NCI-H524 (cell line): ENCODE data around the gene FCSK.
A peak's percentile ranks its signal among the peaks of the same experiment; 100 is the strongest.
"Not testable (repeated sequence)": the region's sequence is repeated elsewhere in the genome, so short reads cannot be mapped to it uniquely, and the experiment has no call there.

Source experiments
- DNase-seq, 2 experiments: peaks; one replicate each; lab custom pipeline; 2025; lab: John Stamatoyannopoulos, UW

Gene FCSK

DNA sequence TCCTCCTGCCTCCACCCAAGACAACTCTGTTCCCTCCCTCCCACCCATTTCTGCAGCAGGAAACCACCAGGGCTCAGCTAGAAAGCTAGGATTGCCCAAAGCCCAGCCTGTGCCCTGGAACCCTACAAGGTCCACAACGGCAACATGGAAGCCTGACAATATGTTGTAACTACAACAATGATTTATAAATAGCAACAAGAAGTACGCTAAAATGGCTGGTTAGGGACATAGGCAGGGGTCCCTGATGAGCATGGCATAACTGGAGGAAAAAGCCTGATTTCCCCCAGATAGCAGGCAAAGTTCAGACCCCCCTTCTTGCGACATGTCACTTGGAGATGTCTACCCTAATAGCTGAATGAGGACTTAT, 22.1 kb upstream of the FCSK start:
- no peak for DNase-seq

DNA sequence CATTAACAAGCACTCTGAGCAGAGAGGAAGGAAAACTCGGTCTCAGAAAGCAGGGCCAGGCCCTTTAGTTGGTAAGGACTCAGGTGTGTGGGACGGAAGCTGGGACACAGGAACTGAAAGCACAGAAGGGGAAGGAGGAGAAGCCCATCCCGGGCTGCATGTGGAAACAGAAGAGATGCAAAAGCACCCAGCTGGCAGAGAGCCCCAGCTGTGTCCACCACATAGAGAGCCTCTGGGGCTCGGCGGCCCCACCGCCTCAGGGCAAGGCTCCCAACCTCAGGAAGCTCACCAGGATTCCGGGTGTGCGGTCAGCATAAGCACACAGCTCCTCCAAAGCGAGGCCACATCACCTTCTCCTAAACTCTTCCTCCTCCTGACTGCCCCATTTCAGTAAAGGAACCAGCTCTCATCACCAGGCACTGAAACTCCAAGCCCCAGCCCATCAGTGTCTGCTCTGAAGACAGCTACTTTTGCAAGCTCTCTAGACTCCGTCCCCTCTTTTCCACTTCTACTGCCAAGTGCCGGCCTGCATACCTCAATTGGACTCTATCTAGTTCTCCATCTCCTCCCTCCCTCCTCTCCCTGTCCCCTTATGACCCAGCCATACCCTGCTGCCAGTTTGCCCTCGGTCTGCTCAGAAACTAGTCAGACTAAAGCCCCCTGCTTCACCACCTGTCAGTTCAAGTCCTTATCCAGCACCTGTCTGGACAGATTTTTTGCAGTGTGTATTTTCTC, 21.5 kb upstream of the FCSK start:
- DNase-seq = peak; percentile 59 to 66

DNA sequence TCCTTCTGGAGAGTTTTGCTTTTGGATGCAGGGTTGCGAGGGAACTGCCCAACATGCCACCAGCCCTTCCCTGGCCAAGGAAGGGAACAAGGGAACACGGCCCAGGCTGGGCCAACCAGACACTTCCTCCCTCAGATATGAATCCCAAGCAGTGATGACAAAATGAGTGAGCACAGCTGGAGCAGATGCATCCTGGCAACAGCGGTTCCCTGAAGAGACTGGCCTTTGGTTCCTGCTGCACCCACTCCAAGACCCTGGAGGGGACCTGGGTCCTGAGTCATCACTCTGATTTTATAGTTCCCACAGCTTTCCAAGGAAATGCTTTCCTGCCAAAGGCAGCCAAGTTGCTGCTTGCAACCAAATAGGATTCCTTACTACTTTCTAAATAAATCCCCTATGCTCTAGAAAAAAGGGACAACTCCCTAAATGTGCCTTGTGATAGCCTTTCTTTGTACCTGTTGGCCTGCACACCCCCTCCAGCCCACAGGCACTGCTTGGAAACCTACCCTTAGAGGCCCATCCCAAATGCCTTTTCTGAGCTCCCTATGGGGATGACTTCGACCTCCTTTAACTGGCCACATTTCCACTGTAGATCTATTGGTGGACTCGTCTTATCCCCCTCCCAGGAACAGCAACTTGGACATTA, 20.8 kb upstream of the FCSK start:
- DNase-seq = peak in 1 of 2 experiments; percentile 47

DNA sequence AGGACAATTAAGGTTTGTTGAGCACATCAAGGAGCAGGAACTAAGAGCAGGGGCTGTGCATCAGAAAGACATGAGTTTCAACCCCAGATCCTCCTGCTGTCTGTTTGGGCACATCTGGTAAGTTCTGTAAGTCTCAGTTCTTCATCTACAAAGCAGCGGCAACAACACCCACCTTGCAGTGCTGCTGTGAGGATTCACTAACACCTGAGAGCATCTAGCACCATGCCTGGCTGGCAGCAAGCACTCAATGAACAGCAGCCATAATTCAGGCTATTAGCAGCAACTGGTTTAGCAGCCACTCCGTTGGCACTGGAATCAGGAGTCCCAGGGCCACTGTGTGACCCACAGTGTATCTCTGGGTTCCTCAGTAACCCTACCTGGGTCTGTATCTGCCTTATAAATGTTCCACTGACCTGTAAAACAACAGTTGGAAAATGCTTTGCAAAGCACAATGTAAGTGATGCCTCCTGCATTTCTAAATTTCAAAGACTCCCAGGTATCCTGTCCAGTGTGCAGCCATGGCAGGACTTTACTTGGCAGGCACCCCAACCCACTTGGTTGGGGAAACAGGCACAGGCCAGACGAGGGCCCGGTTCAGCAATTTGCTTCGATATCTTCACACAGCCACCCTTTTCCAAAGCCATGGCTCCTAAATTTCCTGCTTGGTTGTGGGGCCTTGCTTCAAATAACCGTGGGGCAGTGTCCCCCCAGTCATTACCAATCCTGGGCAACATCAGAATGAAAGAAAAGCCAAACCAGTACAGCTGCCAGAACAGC, 19.7 kb upstream of the FCSK start:
- DNase-seq = no peak

DNA sequence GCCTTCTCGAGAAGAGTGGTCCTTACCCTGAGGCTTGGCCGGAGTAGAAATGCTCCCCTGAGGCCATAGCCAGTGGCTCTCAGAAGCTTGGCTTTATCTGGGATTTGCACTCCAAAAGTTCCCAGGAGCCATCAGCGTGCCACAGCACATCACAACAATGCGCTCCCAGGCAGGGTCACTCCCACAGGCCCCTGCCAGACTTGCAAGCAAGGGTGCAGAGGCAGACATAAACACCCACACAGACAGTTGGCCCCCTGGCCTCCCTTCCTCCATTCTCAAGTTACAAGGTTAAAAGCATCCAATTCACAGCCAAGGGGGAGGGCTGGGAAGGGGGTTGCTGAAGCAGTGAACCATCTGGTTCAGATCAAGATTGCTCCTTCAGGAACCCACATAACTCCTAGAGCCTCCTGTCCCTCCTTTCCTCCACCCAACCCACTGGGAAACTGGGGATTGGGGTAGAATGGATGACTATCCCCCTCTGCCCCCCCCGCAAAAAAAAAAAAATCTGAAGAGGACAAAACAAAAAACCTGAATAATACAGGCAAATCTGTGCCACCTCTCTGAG, 17.3 kb upstream of the FCSK start:
- peak; percentile 99 for DNase-seq

DNA sequence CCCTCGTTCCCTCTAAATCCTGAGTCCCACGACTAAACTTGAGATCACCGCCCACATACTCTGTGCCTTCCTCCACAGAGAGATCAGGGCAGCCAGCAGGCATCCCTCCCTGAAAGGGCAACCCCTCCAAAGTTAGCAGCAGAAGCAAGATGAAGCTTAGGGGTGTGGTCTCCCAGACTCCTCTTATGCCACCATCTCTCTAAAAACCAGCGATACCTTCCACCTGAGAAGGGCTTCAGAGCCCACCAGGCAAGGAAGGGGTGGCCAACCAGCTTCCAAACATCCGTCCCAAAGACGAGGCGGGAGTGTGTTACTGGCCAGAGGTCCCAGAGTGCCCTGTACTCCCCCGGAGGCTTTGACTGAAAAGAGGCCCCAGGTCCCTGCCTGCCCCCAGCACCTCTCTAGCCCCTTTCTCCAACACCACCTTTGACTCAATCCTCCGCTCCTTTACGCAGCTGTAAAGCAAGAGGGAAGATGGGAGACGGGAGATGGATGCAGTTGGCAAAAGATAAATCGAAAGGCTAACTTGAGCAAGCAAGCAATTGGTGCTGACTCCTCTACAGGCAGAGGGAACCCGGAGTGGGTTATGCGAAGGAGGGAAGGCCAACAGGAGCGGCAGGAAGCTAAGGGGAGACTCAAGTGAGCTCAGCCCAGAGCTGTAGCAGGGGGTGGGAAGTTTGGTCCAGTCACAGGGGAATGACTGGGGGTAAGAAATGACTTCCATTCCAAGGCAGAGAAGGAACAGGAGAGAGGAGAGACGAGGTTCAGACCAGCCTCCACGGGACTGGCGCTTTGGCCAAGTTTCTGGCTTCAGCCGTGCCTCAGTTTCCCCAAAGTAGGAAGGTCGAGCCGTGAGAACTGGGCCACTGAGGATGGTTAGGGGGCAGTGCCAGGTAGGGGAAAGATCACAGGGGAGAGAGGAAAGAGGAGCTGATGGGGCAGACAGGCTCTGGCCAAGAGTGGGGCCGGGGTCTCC, 16.5 kb upstream of the FCSK start:
- peak; percentile 57 to 73 for DNase-seq

DNA sequence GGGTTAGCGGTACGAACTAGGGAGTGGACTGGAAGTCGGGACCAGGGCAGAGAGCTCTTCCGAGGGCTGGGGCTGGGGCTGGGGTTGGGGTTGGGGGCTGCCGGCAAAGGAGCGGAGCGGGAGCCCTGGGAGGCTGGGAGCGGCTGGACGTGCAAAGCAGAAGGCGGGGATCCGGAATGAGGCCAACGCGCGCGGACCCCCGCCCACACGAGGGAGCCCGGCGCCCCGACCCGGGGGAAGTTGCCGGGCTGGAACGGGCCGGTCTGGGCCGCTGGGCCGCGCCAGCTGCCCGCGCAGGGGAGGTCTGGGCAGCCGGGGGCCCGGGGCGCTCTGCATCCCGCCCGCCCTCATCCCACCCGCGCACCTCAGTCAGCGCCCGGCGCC, 15.8 kb upstream of the FCSK start:
- peak in 1 of 2 experiments; percentile 48 for DNase-seq

DNA sequence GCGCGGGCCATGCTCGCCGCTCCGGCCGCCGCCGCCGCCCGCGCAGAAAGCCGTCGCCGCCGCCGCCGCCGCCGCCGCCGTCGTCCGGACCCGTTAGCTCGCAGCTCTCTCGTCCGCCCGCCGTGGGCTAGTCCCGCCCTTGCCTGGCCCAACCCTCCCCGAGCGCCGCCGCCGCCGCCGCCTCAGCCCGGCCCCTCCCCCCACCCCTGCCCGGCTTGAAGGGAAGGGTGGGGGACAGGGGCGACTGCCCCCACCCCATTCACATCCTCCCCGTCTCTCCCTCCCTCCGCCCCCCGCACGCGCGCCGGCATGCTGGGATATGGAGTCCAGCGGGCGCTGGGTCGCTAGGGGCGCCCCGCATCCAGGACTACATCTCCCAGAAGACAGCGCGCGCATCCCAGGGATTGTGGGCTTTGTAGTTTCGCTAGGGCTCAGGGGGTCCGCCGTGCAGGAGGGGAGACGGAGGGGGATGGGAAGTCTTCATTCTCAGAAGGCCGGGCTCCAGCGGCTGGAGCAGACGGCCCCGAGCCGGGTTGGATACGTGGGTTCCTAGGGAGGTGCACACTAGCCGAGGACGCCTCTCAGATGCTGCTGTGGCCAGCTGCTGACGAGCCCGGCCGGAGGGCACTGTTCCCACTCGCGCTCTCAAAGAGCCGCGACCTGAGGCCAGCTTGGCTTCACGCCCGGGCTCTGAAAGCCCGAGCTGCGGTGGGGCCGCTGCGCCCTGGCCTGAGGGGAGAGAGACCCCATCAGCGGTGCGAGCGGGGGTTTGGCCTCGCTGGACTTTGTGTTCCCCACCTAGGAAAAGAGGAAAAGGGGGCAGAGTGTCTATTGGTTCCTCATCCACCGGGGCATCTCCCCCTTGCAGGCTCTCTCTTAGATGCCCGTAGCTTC, 15.2 kb upstream of the FCSK start, which contains the start of gene ST3GAL2:
TSS of gene ST3GAL2 (minus strand) at position 132 of the 894 bp plus-strand sequence. CDS start 40,570 bp downstream, outside the sequence.
- DNase-seq = peak; percentile 98

DNA sequence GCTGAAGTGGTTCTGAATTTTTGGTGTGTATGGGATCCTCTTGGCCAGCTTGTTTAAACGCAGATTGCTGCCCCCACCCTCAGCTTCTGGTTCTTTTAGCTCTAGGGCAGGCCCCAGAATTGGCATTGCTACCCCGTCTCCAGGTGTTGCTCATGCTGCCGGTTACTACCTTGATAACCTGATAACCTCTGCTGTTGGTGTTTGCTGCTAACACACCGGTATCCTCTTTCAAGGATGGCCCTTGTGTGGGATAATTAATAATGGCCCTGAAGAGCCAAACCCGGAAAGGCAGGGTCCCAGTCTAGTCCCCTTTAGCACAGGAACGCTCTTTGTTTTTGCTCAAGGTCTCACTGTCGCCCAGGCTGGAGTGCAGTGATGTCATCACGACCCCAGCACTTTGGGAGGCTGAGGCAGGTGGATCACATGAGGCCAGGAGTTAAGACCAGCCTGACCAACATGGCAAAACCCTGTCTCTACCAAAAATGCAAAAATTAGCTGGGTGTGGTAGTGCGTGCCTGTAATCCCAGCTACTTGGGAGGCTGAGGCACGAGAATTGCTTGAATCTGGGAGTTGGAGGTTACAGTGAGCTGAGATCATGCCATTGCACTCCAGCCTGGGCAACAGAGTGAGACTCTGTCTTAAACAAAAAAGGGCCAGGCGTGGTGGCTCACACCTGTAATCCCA, 14.2 kb upstream of the FCSK start:
- peak in 1 of 2 experiments; percentile 39 for DNase-seq

DNA sequence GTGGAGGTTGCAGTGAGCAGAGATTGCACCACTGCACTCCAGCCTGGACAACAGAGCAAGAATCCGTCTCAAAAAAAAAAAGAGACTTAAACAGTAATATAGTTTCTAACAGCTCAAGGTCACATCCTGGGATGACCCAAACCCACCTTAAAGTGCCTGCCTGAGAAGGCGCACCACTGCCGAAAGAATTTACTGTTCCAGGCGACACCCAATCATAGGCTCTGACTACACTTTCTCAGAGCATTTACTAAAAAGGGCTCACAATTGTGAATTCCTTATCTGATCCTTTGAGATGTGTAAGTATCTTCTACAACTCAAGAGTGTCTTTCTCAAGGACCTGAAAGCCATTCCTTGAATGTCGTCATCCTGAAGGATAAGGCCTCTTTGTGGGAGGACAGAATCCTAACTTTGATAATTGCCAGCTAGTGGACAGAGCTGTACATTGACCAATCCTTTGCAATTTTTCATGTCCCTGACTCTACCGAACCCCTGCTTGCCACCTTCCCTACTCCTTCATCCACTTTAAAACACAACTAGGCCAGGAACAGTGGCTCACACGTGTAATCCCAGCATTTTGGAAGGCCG, 12.9 kb upstream of the FCSK start:
- no peak for DNase-seq

DNA sequence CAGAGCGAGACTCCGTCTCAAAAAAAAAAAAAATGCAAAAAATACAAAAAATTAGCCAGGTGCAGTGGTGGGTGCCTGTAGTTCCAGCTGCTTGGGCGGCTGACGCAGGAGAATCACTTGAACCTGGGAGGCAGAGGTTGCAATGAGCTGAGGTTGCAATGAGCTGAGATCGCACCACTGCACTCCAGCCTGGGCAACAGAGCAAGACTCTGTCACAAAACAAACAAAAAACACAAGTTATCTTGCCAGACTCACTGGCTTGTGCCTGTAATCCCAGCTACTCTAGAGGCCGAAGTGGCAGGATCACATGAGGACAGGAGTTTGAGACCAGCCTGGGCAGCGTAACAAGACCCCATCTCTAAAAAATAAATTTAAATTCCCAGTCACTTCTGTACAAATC, 12.1 kb upstream of the FCSK start:
- no peak for DNase-seq

DNA sequence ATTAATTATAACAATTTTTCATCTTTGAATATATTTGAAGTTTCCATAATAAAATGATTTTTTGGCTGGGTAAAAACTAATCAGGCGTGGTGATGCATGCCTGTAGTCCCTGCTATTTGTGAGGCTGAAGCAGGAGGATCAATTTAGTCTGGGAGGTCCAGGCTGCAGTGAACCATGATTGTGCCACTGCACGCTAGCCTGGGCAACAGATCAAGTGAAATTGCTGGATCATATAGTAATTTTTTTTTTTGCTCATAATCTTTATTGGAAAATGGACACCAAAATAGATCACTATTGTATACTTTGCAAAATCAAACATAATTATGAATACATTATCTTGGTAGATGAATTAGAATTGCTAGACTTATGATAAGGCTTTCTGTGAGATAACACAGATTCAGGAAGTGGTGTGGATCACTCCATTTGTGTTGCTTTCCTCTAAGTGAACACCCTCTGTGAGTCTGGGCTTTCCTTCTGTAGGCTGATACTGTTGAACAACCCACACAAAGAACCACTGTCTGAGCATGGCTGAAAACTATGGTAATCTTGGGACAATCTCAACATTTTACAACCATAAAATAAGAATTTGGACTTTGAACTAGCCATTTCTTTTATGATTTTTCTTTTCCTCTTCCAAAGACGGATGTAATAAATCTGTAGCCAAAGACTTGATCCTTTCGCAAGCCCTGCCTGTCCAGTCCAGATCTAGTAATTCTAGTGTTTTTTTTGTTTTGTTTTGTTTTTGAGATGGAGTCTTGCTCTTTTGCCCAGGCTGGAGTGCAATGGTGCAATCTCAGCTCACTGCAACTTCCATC, 9.9 kb upstream of the FCSK start:
- no peak for DNase-seq

DNA sequence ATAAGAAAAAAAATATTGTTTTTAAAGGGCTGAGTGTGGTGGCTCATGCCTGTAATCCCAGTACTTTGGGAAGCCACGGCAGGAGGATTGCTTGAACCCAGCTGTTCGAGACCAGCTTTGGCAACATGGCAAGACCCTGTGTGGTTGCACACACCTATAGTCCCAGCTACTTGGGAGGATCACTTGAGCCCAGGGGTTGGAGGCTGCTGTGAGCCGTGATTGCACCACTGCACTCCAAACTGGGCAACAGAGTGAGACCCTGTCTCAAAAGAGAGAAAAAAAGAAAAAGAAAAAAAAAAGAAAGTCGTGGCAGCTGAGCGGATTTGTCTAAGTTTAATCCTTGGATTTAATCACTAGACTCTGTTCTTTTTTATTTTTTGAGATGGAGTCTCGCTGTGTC, 6.3 kb upstream of the FCSK start:
- DNase-seq = no peak

DNA sequence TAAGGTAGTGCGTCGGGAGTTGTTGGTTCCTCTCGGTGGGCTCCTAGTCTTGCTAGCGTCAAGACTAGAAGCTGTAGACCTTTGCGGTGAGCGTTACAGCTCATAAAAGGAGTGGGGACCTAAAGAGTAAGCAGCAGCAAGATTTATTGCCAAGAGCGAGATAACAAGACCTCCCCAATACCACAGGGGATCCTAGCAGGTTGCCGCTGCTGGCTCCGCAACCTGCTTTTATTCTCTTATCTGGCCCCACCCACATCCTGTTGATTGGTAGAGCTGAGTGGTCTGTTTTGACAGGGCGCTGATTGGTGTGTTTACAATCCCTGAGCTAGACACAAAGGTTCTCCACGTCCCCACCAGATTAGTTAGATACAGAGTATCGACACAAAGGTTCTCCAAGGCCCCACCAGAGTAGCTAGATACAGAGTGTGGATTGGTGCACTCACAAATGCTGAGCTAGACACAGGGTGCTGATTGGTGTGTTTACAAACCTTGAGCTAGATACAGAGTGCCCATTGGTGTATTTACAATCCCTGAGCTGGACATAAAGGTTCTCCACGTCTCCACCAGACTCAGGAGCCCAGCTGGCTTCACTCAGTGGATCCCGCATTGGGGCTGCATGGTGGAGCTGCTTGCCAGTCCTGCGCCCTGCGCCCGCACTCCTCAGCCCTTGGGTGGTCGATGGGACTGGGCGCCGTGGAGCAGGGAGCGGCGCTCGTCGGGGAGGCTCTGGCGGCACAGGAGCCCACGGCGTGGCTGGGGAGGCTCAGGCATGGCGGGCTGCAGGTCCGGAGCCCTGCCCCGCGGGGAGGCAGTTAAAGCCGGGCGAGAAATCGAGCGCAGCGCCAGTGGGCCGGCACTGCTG, 4.0 kb upstream of the FCSK start:
- not testable (repeated sequence) for DNase-seq

DNA sequence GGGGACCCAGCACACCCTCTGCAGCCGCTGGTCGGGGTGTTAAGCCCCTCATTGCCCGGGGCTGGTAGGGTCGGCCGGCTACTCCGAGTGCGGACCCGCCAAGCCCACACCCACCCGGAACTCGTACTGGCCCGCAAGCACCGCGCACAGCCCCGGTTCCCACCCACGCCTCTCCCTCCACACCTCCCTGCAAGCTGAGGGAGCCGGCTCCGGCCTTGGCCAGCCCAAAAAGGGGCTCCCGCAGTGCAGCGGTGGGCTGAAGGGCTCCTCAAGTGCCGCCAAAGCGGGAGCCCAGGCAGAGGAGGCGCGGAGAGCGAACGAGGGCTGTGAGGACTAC, 3.4 kb upstream of the FCSK start:
- DNase-seq = not testable (repeated sequence)

DNA sequence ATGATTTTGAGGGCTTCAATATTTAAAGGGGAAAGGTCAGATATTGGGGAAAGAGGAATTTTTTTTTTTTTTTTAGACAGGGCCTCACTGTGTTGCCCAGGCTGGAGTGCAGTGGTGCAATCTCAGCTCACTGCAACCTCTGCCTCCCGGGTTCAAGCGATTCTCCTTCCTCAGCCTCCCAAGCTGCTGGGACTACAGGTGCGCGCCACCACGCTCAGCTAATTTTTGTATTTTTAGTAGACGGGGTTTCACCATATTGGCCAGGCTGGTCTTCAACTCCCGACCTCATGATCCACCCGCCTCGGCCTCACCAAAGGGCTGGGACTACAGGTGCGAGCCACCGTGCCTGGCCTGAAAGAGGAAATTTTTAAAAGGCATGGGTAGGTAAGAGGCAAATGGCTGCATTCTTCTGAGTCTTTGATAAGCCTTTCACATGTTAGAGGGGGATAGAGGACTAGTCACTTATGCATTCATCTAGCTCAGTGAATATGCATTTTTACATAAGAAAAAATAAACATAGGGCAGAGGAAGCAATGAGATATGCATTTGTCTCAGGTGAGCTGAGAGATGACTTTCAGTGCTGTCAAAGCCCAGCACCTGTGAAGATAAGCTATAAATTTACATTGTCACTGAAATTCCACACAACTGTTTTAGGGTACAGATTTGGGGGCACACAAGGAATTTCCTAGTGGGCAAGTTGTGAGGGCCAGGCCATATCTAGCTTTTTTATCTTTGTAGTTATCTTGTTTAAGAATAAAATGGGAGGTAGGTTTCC, 1.1 kb upstream of the FCSK start:
- no peak for DNase-seq

DNA sequence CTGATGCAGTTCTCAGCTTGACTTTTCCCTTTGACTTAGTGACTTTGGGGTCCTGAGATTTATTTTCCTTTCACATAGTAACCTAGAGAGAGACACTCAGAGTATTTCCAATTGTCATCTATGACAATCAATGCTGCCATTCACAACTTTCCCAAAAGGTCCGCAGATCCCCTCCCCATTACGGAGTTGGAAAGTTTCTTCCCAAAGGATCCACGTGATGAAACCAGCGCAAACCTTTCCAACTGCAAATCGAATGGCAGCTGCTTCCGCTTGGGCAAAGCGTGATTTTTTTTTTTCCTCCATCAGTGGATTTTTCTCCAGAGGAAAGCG, 538 bp upstream of the FCSK start:
- DNase-seq = peak in 1 of 2 experiments; percentile 76
